B cell (primary cell): ENCODE measurements around the gene SPTBN1.

Experiments
- EZH2 ChIP-seq: IDR thresholded peaks from 2 replicates; pipeline ENCODE4 v1.6.1; 2012; ENCODE audit warnings: borderline replicate concordance, low read depth, mild to moderate bottlenecking, moderate library complexity, low read length; ENCODE audit not compliant: insufficient read depth, poor library complexity, severe bottlenecking
- TF ChIP-seq, protein P1 (sequence below): fragments of 200-600 bp; IDR thresholded peaks from one replicate; pipeline ENCODE4 v1.8.0; 2022; ENCODE audit warnings: antibody characterized with exemption, mild to moderate bottlenecking

DNA sequence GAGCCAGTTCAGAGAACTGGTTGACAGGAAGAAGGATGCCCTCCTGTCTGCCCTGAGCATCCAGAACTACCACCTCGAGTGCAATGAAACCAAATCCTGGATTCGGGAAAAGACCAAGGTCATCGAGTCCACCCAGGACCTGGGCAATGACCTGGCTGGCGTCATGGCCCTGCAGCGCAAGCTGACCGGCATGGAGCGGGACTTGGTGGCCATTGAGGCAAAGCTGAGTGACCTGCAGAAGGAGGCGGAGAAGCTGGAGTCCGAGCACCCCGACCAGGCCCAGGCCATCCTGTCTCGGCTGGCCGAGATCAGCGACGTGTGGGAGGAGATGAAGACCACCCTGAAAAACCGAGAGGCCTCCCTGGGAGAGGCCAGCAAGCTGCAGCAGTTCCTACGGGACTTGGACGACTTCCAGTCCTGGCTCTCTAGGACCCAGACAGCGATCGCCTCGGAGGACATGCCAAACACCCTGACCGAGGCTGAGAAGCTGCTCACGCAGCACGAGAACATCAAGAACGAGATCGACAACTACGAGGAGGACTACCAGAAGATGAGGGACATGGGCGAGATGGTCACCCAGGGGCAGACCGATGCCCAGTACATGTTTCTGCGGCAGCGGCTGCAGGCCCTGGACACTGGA is 174.9 kb downstream of the SPTBN1 start:
- TF ChIP-seq, protein P1, sequence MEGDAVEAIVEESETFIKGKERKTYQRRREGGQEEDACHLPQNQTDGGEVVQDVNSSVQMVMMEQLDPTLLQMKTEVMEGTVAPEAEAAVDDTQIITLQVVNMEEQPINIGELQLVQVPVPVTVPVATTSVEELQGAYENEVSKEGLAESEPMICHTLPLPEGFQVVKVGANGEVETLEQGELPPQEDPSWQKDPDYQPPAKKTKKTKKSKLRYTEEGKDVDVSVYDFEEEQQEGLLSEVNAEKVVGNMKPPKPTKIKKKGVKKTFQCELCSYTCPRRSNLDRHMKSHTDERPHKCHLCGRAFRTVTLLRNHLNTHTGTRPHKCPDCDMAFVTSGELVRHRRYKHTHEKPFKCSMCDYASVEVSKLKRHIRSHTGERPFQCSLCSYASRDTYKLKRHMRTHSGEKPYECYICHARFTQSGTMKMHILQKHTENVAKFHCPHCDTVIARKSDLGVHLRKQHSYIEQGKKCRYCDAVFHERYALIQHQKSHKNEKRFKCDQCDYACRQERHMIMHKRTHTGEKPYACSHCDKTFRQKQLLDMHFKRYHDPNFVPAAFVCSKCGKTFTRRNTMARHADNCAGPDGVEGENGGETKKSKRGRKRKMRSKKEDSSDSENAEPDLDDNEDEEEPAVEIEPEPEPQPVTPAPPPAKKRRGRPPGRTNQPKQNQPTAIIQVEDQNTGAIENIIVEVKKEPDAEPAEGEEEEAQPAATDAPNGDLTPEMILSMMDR, result no peak
- no peak for TF ChIP-seq EZH2
